GM12801 (cell line): ENCODE measurements around the gene SART1.

Experiments
- CTCF ChIP-seq: IDR thresholded peaks from one replicate; pipeline ENCODE4 v1.5.1; 2011; ENCODE audit warnings: control low read depth; ENCODE audit not compliant: insufficient read length; ENCODE audit errors: extremely low read depth

SART1 gene

GRCh38 chr11:65958774-65959420 lies 2.6 kb upstream of the SART1 start:
- no peak for TF ChIP-seq CTCF

- TF ChIP-seq CTCF, result no peak
These were observed 689 bp upstream of the SART1 start for GRCh38 chr11:65960824-65961266.

GRCh38 chr11:65962141-65962564 lies 619 bp downstream of the SART1 start:
- TF ChIP-seq CTCF, result no peak

- TF ChIP-seq CTCF, result no peak
These were observed 3.4 kb downstream of the SART1 start for GRCh38 chr11:65964906-65965305.

DNA sequence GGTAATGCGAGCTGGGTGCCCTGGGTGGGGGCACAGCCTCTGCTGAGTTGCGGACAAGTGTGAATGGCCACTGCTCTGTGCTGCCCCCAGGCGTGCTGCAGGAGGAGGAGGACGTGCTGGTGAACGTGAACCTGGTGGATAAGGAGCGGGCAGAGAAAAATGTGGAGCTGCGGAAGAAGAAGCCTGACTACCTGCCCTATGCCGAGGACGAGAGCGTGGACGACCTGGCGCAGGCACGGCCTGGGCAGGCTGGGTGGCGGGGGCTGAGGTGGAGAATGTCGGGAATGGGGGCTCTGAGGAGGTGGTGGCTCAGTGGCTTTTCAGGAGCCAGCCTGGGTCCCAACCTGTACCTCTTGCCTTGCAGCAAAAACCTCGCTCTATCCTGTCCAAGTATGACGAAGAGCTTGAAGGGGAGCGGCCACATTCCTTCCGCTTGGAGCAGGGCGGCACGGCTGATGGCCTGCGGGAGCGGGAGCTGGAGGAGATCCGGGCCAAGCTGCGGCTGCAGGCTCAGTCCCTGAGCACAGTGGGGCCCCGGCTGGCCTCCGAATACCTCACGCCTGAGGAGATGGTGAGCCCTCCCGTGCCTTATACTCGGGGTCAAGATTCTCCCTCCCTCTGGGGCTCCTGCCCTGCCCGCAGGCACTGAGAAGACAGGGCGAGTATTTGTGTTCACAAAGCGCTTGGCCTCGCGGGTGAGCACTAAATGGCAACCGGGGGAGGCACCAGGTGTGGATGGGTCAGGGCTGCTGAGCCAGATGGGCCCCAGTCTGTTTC lies 4.6 kb downstream of the SART1 start:
- no peak for TF ChIP-seq CTCF

GRCh38 chr11:65967329-65967934 lies 5.9 kb downstream of the SART1 start:
- no peak for TF ChIP-seq CTCF
